Measurements from ENCODE around the gene LLGL1.

GRCh38 chr17:18187821-18188761 is 37.3 kb upstream of the LLGL1 start:
- TF ChIP-seq CTCF (conservative IDR thresholded peaks at IDR 0.05; ENCODE audit: low read depth, low read length) = no peak
- TF ChIP-seq EZH2 (IDR thresholded peaks at IDR 0.05; ENCODE audit: low read length, unreplicated experiment) = no peak
- TF ChIP-seq EZH2phosphoT487 (IDR thresholded peaks at IDR 0.05; ENCODE audit: borderline replicate concordance, low read length) = no peak
